ENCODE results near the gene SEMA3A. TPM values are rescaled to one million over a fixed set of nuclear protein-coding genes. Genes with fewer than 3 reads are reported as not detected.

The SEMA3A gene
- total RNA-seq, 4 donors from 2014 or later: 3.1 to 88.9 (median 6.5) TPM

- no peak for DNase-seq
- intact Hi-C loops (cut with DNase I; ENCODE audit: low total_unique reads): no loop called here
- no peak for TF ChIP-seq POLR2A (IDR thresholded peaks at IDR 0.05)
- no peak for TF ChIP-seq CTCF (IDR thresholded peaks at IDR 0.05)
- no peaks in the 10 kb centered on the region for H3K27me3 ChIP-seq
- H3K27ac ChIP-seq: no peak overlapping the region
- no peaks in the 10 kb centered on the region for H3K4me1 ChIP-seq
- H3K4me3 ChIP-seq: no peak overlapping the region
- H3K9me3 ChIP-seq: no peaks in the 10 kb centered on the region
- no peaks in the 10 kb centered on the region for H3K36me3 ChIP-seq
Observed at GRCh38 chr7:84149573-84149972, 45.0 kb downstream of the SEMA3A start.

- H3K27ac ChIP-seq: no peak overlapping the region
- no peaks in the 10 kb centered on the region for H3K27me3 ChIP-seq
- no peaks in the 10 kb centered on the region for H3K4me1 ChIP-seq
- no peak overlapping the region for H3K4me3 ChIP-seq
- H3K36me3 ChIP-seq: no peaks in the 10 kb centered on the region
- intact Hi-C loops (cut with DNase I; ENCODE audit: low total_unique reads): no loop called here
- TF ChIP-seq CTCF (IDR thresholded peaks at IDR 0.05): no peak
- TF ChIP-seq POLR2A (IDR thresholded peaks at IDR 0.05): no peak
- no peaks in the 10 kb centered on the region for H3K9me3 ChIP-seq
- no peak for DNase-seq
Observed at GRCh38 chr7:84145892-84146291, 48.7 kb downstream of the SEMA3A start.

- H3K36me3 ChIP-seq: no peaks in the 10 kb centered on the region
- DNase-seq: no peak
- no peak overlapping the region for H3K4me3 ChIP-seq
- no peaks in the 10 kb centered on the region for H3K4me1 ChIP-seq
- intact Hi-C loops (cut with DNase I; ENCODE audit: low total_unique reads): no loop called here
- TF ChIP-seq POLR2A (IDR thresholded peaks at IDR 0.05) (no peak), CTCF (IDR thresholded peaks at IDR 0.05) (no peak)
- no peaks in the 10 kb centered on the region for H3K27me3 ChIP-seq
- no peak overlapping the region for H3K27ac ChIP-seq
- no peaks in the 10 kb centered on the region for H3K9me3 ChIP-seq
Observed at GRCh38 chr7:84144935-84145334, 49.7 kb downstream of the SEMA3A start.

- Histone ChIP-seq H3K27me3 (no peaks in the 10 kb centered on the region), H3K36me3 (no peaks in the 10 kb centered on the region), H3K4me1 (no peaks in the 10 kb centered on the region), H3K27ac (no peak overlapping the region), H3K9me3 (no peaks in the 10 kb centered on the region), H3K4me3 (no peak overlapping the region)
- intact Hi-C loops (cut with DNase I; ENCODE audit: low total_unique reads): no loop called here
- TF ChIP-seq CTCF (IDR thresholded peaks at IDR 0.05): no peak
- no peak for TF ChIP-seq POLR2A (IDR thresholded peaks at IDR 0.05)
- no peak for DNase-seq
Observed at GRCh38 chr7:84144480-84144879, 50.1 kb downstream of the SEMA3A start.

GRCh38 chr7:84142726-84143125 lies 51.9 kb downstream of the SEMA3A start:
- H3K4me3 ChIP-seq: no peak overlapping the region
- no peaks in the 10 kb centered on the region for H3K4me1 ChIP-seq
- intact Hi-C loops (cut with DNase I; ENCODE audit: low total_unique reads): no loop called here
- DNase-seq: no peak
- no peaks in the 10 kb centered on the region for H3K27me3 ChIP-seq
- no peaks in the 10 kb centered on the region for H3K9me3 ChIP-seq
- H3K36me3 ChIP-seq: no peaks in the 10 kb centered on the region
- no peak for TF ChIP-seq CTCF (IDR thresholded peaks at IDR 0.05)
- TF ChIP-seq POLR2A (IDR thresholded peaks at IDR 0.05): no peak
- no peak overlapping the region for H3K27ac ChIP-seq
